GM21447 (cell line): ENCODE measurements around the gene ALK.

Source experiments
- ATAC-seq: cut with Tn5 transposase; IDR thresholded peaks from one replicate; pipeline ENCODE4 v1.9.1; 2021; ENCODE audit not compliant: unreplicated experiment

ALK gene

GRCh38 chr2:29921560-29921915, at the start of gene ALK:
ALK (minus strand) TSS chr2:29921586; CDS start chr2:29920659, 927 bp downstream.
- no peak for ATAC-seq

GRCh38 chr2:29966266-29966665, 44.9 kb upstream of the ALK start:
- ATAC-seq, result no peak

- ATAC-seq, result no peak
These were observed 42.7 kb upstream of the ALK start for GRCh38 chr2:29963972-29964570.

- no peak for ATAC-seq
These were observed 41.5 kb upstream of the ALK start for GRCh38 chr2:29962922-29963321.

DNA sequence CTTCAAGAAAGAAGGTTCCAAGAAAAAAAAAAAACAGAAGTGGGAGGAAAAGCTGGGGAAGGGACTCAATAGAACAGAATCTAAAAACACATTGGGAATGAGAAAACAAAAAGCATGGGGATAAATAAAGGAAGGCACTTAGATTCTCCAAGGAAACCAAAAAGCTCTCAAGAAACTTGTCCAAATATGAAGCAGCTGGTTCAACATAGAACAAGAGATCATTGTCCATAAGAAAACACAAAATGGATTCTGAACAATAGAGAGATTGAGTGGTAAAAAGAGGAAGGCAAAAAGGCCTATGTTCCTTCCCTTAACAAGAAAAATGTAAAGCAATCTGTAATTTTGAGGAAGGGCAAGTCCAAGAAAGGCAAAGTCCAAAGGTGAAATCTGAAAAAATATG, 32.9 kb upstream of the ALK start:
- no peak for ATAC-seq

DNA sequence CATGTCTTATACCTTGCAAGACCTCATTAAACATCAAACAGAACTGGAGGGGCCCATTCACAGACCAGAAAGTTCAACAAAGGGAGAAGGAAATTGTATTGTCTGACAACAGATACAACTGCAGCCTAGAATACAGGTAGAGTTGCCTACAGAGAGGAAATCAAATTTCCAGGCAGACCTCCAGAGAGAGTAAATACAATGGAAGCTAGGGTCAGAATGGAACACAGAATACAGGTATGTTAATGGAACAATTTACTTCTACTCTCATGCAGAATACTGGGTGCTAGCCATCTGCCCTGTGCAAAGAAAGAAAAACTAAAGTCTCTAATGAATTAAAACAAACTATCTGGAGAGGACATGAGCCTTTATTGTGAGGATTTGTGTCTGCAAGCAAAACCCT, 31.6 kb upstream of the ALK start:
- no peak for ATAC-seq

- no peak for ATAC-seq
These were observed 30.2 kb upstream of the ALK start for GRCh38 chr2:29951576-29951975.

DNA sequence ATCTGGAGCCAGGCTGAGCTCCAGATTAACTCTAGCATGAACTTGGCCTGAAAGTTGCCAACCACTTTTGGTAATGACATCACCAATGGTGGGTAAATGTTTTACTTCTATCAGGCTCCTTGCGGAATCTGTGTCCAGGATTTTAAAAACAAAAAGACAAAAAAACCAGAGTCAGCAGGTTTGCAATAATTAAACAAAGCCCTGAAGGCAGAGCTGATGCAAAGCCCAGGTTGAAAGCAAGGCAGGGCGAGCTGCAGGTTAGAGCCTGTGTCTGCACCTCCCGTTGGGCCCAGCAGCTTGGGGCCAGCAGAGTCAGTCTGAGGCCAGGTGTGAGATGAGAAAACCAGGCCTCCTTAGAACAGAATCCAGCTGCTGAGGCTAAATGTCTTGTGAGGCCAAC, 29.1 kb upstream of the ALK start:
- no peak for ATAC-seq

DNA sequence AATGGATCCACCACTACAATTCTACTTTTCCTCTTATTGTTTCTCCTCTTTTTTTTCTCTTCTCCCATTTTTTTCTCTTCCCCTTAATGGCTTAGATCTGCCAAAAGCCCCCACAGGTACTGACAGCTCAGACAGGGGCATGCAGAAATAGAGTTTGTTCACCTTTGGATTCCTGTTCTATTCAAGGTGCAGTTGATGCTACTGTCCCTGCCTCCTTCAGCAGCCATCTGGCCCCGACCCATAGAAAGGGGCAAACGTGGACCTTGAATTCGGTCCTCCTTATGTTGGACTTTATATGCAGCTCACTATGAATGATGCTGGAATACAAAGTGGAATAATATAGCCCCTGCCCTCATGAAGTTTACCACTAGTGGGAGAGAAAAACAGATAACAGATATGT, 27.7 kb upstream of the ALK start:
- no peak for ATAC-seq

DNA sequence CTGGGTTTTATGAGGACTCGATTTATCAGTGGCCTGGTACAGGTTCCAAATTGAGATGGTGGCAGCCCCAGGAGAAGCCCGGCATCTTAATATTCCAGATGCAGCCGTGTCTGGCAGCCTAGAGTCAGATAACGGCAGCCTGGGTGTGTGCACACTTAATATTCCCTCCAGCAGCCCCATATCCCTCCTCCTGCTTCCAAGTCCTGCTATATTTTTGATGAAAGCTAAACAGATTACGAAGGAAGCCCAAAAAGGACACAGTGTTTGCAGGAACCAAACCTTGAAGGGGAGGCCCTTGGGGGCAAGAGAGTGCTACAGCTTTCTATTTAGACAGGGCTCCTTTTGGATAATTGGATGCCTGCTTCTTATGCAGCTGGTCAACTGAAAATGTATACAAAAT, 25.1 kb upstream of the ALK start:
- ATAC-seq, result no peak

DNA sequence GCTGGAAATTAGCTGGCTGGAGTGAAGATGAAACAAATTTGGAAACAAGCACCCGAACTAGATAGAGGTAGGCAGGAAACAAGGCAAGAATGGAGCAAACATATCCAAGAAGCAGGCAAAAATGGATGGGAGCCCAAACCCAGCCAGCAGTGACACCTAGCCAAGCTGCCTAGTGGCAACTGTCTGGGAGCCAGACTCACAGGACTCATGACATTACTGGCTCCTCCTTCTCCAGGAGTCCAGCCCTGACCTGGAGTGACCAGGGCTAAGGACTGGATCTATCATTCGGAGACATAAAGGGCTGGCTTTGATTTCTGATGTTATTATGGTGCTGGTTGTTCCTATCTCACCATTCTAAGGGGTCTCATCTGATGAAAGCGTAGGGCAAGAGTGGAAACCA, 21.3 kb upstream of the ALK start:
- no peak for ATAC-seq

- ATAC-seq, result no peak
These were observed 19.3 kb upstream of the ALK start for GRCh38 chr2:29940706-29941105.

DNA sequence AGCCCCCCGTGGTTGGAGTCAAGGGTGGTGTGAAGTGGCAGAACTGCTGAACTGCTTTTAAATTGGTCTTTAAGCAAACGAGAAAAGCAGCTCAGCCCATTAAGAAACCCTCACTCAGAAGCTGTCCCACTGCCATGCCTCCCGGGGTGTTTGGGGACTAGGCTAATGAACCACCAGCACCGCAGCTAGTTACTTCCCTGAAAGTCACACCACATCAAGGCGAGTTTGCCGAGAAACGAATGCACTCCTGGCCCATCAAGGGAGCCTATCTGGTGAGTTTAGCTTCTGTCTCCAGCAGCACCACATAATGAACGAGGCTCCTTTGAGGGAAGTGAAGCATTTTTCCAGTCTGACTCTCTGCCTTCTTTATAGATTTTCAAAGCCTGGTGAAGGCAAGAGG, 14.6 kb upstream of the ALK start:
- ATAC-seq, result no peak

DNA sequence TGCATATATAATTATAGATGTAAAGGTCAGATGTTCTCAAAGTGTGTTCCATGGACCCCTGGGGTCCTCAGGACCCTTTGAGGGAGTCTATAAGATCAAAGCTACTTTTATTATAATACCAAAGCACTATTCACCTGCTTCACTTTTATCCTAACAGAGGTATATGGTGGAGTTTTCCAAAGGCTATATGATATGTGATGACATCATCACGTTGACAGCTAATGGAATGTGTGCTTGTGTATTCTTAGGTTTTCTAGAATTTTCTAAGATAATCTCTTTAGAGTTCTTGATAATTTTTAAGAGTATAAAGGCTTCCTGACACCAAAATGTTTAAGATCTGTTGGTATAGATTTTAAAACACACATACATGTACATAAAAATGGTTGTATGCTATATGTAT, 10.4 kb upstream of the ALK start:
- ATAC-seq, result no peak

DNA sequence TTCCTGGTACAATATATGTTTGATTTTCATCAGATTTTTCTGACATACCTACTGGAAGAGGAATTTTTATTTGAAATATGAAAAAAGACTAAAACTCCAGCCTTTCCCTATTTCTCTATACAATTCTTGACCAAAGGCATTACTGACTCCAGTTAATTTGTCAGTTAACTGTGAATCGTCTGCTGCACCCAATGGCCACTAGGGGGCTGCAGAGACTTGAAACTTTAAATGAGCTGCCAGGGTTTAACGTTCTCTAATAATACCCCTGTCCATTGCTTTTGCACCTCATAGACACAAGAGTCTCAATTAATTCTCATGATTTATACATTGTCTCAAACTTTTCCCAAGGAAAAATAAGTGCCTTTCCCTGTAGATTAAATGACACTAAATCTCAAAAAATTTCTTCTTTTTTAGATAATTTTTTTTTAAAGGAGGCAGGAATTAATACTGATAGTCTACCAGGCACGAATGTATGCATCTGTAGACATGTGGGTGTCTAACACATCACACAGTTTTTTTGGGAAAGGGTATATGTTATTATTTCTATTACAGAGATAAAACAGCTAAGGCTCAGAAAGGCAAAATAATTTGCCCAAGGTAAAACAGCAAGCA, 1.8 kb upstream of the ALK start:
- ATAC-seq, result no peak

DNA sequence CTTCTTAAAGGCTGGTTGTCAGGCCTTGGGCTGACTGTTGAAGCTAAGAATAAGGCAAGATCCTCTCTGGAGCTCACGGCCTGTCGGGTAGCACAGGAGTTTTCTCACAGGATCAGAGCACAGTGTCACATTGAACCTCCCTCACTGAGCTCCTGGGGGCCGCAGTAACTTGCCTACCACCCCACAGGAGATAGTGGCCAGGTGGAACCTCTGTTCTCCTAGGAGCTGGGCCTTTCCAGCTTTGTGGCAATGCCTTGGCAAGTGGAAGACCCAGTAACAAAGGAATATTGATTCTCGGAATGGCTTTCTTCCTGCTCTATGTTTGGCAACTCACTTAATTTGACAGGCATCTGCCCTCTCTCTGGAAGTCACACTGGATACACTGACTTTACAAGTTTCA, 1.2 kb upstream of the ALK start:
- ATAC-seq, result no peak

DNA sequence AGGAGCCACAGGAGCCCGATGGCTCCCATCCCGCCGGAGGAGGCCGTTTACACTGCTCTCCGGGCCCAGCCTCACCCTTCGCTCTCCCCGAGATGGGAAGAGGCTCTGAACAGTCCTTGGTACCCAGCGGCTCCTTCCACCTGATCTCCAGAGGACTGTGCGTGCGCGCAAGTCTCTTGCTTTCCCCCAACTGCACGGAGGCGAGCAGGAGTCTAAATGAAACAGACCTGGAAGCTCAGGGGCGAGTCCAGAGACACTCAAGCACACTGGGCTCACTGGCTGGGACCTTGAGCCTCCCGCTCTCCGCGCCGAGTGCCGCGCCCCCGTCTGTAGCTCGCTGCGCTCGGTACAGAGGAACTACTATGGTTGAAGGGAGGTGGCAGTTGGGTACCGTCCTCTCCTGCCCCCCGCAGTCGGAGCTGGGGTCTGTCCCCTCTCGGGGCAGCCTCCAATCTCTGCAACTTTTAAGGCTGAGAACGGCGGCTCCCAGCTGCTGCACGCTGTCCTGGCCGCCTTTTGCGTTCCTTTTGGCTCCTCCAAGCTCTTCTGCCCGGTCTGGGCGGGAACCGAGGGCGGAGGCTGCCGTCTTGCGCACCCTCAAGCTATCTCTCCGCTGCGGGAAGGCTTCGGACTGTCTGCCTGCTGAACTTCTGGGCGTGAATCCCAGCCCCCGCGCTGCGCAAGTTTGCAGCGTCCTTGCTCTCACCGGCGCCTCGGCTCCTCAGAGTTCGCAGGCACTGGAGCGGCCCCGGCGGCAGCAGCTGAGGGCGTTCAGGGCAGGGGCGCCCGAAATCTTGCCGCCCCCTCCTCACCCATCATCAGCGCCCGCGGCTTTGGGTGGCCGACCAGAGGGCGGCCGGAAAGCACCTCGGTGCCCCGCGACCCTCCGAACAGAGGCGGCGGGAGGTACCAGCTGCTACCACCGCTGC, 491 bp downstream of the ALK start:
- no peak for ATAC-seq

DNA sequence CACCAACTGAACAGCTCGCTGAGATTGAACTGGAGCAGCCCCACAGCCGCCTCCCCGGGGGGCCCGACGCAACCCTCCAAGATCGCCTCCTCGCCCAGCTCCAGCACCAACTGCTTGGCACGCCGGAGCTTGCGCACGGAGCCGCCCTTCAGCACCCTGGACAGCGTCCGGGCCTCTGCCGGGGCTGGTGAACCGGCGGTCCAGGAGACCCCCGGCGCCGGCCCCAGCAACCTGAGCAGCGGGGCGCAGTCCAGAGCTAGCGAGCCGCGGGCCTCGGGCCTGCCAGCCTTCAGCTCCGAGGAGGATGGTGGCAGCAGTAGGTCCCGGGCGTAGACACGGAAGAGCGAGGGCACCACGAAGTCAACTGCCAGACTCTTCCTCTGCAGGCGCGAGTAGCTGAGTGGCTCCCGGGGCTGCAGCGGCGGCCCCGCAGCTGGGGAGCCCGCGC, 1.2 kb downstream of the ALK start:
- no peak for ATAC-seq

DNA sequence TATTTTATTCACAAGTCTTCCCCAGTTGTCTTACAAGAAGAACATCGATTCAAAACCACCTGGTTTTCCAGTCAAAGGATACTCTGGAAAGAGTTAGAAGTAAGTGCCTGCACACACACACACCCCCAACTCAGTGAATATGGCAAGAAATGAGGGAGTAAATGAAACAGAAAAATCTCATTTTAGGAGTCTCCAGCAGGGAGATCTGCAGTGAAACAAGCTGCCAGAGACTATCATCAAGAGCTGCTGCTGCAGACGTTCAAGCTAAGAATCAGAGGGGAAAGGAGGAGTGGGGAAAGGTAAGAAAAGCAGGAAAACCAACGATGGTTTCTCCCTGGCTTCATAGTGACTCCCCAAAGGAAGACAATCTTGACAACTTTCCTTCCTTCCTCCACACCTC, 2.4 kb downstream of the ALK start:
- no peak for ATAC-seq

DNA sequence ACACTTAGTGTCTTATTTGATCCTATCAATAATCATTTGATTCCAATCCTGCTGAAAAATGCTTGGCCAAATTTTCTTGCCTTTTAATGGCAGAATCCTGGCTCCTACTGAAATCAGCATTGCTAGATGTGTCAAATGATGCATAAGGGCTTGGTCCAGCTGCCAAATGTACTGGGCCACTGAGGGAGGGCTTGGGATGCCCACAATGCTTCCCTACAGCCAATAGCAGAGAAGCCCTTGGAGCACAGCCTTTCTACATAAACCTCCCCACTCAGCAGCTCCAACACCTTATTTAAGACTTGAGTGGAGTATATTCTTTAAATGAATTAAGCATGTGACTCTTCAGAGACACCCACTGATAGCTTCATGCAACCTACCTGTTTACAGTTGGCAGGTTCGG, 3.6 kb downstream of the ALK start:
- ATAC-seq, result no peak

GRCh38 chr2:29916571-29916970, 4.8 kb downstream of the ALK start:
- no peak for ATAC-seq

- ATAC-seq, result no peak
These were observed 10.4 kb downstream of the ALK start for GRCh38 chr2:29910960-29911359.
